Right lobe of liver (tissue), 4 donors: ENCODE measurements around the gene ETAA1.

Source experiments
- POLR2A ChIP-seq: fragments of 450-650 bp; IDR thresholded peaks from one replicate; pipeline ENCODE4 v1.6.1; 2017; ENCODE audit warnings: antibody characterized with exemption, mild to moderate bottlenecking
- TF ChIP-seq, protein P1 (sequence below), 4 donors: fragments of 200-600 bp in 3 of 4; fragments of 450-650 bp in 1 of 4; IDR thresholded peaks; one replicate each; pipeline versions ENCODE4 v1.5.1 to v1.8.0; 2016 to 2022; ENCODE audit warnings: antibody characterized with exemption in 4 of 4, mild to moderate bottlenecking in 2 of 4
- donor health status: DM: no; HTN: no; CAD: no.
- donor health status: DM: no; HTN: no; CAD: no.
- donor health status: DM: no; HTN: yes; CAD: no.

DNA sequence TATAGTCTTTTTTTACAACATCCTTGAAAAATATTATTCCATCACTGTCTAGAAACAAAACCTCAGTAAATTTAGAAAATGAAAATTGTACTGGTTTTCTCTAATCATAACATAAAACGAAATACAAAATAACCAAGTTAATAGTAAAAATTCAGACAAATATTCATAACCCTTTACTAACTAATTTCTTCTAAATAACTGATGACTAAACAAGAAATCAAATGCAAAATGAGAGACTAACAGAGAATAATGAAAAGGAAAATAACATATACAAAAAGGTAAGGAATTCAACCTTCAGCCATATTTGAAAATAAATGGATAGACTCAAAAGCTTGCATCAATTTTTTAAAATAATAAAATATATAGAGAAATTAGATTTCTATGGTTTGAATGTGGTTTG, 18.6 kb upstream of the ETAA1 start:
- TF ChIP-seq, protein P1, sequence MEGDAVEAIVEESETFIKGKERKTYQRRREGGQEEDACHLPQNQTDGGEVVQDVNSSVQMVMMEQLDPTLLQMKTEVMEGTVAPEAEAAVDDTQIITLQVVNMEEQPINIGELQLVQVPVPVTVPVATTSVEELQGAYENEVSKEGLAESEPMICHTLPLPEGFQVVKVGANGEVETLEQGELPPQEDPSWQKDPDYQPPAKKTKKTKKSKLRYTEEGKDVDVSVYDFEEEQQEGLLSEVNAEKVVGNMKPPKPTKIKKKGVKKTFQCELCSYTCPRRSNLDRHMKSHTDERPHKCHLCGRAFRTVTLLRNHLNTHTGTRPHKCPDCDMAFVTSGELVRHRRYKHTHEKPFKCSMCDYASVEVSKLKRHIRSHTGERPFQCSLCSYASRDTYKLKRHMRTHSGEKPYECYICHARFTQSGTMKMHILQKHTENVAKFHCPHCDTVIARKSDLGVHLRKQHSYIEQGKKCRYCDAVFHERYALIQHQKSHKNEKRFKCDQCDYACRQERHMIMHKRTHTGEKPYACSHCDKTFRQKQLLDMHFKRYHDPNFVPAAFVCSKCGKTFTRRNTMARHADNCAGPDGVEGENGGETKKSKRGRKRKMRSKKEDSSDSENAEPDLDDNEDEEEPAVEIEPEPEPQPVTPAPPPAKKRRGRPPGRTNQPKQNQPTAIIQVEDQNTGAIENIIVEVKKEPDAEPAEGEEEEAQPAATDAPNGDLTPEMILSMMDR (IDR thresholded peaks at IDR 0.05): no peak
- TF ChIP-seq POLR2A: no peak
